Measurements from ENCODE around the gene WDR26.
"Not testable (repeated sequence)": the region's sequence is repeated elsewhere in the genome, so short reads cannot be mapped to it uniquely, and the experiment has no call there.

Gene WDR26

DNA sequence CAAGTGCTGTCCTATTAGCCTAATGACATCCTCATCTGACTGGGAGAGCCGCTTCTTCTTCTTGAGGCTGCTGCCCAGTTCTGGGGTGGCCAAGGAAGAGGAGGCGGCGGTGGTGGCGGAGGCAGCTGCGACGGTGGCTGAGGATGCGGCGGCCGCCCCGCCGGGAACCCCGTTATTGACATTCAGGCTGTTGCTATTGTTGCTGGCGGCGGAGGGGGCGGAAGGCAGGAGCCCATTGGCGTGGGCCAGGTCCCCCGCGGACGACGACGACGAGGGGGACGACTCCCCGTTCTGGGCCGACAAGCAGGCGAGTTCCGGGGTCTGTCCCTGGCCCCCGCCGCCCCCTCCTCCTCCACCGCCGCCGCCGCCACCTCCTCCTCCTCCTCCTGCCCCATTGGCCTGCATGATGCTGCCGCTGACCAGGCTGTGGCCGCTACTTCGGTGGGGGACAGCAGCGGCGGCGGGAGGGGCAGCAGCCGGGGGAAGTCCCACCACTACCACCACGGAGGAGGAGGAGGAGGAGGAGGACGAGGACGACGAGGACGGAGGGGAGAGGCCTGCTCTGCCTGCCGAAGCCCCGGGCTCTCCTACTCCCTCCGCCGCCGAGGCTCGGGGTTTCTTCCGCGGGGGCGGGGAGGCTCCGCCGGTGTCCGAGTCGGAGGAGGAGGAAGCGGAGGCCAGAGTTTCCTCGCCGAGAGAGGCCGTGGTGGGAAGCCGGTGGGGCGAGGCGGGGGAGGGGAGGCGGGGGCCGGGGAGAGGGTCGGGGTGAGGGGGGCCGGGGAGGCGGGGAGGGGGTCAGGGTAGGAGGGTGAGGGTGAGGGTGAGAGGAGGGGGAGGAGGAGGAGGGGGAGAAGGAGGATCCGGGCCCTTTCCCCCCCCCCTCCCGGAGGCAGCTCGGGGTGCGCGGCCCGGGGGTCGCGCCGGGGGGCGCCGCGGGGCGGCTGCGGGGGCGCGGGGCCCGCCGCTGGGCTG, 610 bp downstream of the WDR26 start:
- peak; percentile 35 for DNase-seq (ENCODE audit: low spot score)

DNA sequence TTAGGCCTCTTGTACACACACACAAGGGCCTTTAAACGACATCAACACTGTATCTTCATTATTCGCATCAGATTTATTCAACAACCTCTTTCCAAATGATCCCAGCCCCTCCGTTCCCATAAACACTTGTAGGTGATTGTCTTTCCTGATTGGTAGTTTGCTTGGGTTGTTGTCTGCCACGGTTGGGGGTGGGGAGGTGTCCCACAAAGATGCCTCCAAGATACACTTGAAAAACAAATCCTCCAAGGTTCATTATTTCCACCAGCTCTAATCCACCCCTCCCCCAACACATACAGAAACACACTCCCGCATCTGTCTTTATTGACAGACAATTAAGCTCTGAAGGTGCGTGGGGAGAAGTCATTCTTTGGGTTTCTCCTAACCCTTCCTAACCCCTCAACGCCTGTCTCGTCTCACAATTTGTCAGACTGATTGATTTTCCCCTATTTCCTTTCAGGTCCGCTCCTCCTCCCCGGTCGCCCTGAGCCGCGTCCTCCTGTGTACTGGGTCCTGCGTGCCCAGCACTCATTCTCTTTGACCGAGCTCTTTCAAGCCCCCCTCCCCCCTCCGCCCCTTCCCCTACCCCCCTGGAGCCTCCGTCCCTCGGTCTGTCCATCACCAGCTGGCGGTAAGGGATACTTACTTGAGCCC, 1.4 kb downstream of the WDR26 start:
- peak; percentile 61 for DNase-seq (ENCODE audit: low spot score)

DNA sequence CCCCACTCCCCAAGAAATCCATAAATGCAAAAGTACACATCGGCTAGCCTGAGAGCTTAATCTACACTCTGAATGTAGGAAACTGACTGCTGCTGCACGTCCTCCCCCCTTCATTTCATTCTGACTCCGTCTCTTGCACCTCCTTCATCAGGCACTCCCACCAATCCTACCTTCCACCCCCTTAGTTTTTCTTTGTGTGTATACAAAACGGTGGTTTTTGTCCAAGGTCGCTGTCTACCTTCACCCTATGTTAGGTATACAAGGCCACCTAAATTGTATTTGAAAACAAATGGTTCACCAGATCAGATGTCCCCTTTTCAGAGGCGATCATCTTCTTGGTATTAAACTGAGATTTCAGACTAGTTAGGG, 1.9 kb downstream of the WDR26 start:
- DNase-seq (ENCODE audit: low spot score), result peak; percentile 58

DNA sequence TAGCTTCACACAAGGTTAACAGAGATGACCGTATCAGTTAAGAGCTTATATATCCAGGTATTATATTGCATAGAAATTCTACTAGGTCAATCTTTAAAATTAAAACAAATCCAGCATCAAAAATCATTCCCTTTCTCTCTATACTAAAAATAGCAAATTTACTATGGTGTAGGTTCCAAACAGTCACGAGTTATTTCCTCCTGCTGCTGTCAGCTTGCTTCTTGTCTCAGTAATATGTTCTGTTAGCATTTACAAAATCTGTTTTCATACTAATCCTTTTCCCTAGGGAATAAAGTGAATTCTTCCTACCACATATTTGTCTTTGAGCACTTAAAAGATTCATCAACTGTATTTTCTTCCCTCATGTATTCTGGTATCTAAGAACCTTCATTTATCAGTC, 2.5 kb downstream of the WDR26 start:
- peak; percentile 67 for DNase-seq (ENCODE audit: low spot score)

DNA sequence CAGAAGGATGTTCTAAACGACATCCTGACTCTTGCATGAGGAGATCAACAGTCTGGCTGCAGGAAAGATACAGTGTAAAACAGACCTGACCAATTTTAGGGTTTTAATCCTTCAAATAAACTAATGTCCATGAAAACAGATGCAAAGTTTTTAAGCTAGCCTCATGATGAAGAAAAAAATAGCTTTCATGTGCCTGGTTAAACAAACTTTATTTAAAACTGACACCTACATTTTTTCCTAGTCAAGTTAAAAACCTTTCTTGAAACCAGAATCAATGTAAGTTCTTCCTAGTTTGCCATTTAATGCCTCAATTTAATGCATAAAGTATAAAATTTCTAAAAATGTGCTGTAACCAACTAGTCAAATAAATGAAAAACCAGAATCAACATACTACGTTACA, 2.9 kb downstream of the WDR26 start:
- peak; percentile 39 for DNase-seq (ENCODE audit: low spot score)

DNA sequence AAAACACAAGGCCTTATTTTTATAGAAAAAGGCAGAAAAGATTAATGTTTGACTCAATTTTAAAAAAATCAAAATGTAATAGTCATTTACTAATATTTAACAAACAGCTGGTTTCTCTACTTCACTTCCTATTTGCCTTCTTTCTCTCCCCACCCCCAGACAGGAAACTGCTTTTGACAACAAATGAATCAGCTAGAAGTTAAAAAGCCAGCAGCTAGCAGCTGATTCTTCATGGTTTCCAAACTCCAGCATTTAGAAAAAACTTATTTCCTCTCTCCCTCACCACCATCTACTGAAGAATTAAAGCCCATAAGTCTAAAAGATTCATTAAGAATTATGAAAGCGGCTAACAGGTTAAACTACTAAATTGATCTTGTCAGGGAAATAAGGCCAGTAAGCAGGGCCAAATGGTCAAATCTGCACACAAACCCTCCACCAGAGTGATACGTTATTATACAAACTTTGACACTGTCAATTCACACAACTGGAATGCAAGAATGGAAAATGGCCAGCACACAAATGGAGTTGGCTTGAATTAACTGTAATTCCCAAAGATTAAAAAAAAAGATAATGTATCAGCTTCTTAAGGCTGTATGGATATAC, 4.0 kb downstream of the WDR26 start:
- DNase-seq (ENCODE audit: low spot score), result peak; percentile 73

DNA sequence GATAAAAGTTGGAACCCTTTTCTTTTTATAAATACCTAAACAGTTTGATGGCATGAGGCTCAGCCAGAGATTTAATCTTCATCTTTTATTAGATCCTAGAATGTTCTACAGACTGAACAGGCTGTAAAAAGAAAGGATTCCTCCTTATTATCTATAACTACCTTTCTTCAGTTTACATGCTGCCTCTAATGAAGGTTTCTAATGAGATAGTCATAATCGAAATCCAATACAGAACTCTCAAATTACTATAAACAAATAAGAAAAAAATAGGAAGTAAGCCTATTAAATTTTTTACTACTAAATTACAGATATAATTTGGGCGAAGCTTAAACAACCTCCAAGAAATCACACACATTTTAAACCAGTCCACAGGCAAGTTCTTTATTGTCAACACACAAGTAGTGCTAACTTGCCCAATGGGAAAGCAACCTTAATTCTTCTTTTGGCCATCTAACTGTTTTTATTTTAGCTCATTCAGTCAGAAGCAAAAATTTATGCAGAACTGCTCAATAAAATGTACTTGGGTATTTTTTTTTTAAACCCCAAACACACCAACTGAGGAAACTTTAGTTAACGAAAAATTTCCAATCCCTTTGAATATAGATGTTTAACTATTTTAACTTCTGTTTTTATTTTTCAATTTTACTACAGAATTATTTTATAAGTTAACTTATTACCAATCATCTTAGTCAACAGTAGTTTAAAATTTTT, 4.8 kb downstream of the WDR26 start:
- no peak for DNase-seq (ENCODE audit: low spot score)

DNA sequence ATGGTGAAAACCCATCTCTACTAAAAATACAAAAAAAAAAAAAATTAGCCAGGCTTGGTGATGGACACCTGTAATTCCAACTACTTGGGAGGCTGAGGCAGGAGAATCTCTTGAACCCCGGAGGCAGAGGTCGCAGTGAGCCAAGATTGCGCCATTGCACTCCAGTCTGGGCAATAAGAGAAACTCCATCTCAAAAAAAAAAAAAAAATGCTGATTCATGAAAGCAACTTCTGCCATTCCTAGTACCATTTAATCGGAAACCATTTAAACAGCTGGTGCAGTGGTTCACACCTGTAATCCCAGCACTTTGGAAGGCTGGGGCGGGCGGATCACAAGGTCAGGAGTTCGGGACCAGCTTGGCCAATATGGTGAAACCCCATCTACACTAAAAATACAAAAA, 5.9 kb downstream of the WDR26 start:
- DNase-seq (ENCODE audit: low spot score), result not testable (repeated sequence)

DNA sequence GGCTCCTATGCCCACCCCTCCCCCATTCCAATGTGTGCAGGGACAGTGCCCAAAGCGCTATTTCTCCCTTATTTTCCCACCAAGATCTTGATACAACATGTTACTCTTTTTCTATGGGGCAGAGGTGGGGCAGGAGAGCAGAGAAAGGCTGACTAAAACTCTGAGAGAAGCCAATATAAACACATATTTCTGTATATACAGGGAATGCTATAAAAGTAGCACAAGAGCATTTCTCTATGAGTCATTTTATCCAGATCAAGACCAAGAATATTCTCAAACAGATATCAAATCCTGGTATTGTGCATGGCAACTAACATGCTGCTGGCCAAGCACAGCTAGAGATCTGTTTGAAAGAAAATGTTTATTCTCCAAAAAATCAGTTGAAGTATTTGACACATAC, 7.3 kb downstream of the WDR26 start:
- no peak for DNase-seq (ENCODE audit: low spot score)

DNA sequence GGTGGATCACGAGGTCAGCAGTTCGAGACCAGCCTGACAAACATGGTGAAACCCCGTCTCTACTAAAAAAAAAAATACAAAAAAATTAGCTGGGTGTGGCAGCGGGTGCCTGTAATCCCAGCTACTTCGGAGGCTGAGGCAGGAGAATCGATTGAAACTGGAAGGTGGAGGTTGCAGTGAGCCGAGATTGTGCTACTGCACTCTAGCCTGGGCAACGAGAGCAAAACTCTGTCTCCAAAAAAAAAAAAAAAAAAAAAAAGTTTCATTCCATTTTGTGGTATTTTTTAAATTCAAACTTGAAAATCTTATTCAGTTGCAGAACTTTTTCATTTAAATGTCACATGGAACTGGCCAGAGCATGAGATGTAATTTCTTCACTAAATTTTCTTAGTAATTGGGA, 7.7 kb downstream of the WDR26 start:
- not testable (repeated sequence) for DNase-seq (ENCODE audit: low spot score)

DNA sequence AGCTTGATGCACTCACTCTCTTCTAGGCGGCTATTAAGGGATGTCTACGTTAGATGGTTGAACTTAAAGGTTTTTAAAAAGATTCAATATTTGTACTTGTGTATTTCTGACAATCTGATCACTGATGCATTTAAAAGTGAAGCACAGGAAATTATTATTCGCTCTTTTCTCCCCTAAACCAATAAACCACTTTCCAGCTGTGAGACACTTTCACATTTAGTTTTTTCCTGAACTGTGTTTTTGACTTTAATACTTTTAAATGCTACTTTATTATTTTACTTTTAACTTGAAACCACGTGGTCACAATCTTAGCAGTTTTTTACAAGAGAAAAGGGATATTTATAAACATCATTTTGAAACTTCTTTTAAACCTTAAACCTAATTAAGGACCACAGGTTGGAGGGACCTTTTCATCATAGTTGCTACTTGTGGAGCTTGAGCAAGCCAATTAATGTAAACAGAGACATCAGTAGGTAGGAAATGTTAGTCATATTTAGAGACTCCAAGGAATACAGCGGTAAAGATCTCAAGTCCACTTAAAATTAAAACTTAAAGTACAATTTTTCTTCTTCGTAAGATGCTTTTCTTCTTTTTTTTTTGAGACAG, 9.2 kb downstream of the WDR26 start:
- DNase-seq (ENCODE audit: low spot score), result no peak

DNA sequence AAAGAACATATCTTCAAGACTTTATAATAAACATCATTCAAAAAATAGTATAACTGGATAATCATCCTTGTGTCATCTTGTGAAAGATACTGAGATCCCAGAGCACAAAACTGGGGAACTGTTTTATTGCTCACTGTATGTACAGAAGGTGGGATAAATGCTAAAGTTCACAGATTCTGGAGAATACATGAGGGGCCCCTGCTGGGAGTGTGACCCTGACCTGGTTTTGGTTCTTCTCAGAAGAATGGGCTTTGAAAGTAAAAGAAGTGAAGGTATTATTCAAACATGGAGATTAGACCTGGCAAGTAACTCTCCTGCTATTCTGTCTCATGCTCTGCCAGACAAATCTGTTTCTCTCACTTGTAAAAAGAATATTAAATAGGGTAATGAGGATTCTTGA, 14.5 kb downstream of the WDR26 start:
- DNase-seq (ENCODE audit: low spot score), result no peak

DNA sequence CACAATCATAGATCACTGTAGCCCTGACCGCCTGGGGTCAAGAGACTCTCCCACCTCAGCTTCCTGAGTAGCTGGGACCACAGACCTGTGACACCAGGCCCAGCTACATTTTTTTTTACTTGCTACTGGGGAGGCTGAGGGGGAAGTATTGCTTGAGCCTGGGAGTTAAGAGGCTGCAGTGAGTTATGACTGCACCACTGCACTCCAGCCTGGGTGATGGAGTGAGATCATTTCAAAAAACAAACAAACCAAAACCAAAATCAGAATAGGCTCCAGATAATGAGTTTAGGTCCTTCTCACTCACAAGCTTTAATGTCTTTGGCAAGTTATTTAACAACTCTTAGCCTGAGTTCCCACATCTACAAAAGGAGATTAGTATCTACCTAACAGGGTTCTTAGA, 22.8 kb downstream of the WDR26 start:
- no peak for DNase-seq (ENCODE audit: low spot score)

DNA sequence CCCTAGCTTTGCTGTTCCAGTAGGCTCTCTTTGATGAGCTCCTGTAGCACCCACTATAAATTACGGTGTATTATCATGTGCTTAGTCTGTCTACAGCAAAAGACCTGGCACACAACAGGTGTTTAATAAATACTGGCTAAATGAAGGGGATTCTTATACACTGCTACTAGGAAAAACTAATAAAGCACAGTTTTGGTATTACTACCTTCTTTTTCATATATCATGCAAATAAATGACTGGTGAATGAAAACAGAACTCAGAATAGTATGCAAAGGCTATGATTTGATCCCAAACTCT, 26.4 kb downstream of the WDR26 start:
- DNase-seq (ENCODE audit: low spot score), result no peak

DNA sequence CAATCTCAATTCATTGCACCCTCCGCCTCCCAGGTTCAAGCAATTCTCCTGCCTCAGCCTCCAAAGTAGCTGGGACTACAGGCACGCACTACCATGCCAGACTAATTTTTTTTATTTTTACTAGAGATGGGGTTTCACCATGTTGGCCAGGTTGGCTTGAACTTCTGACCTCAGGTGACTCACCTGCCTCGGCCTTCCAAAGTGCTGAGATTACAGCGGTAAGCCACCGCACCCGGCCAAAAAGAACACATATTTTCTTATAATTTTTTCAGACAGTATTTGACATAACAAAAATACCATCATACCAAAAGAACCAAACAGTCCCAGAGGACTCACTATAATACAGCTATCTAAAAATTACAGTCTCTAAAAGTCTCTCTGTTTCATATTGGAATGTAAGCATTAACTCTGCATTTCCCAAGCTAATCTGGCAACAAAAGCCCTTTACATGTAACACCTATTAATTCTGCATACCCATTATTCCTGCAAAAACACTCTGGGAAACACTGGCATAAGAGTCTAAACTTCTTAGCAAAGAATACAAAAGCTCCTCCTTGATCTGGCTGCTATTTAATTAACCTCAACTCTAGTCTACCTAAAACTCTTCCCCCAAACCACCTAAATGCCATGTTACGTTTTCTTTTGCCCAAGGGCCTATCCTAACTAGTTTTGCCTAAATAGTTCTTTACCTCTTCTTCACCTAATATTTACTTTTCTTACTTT, 26.9 kb downstream of the WDR26 start:
- no peak for DNase-seq (ENCODE audit: low spot score)

DNA sequence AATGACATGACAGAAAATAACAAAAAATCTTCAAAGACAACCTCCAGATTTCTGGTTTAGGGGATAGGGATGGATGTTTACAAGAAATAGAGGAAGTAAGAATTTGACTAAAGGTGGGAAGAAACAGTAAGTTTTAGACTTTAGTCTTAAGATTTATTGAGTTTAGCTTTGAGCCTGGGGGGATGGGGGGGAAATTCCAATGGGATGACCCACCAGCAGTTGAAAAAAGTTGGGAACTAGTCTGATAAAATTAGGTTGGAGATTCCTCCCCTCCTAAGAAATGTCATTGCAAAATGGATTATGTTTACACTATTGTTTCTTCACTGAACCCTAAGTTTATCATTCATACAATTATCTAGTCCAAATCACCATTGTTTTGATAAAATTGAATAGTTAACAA, 28.4 kb downstream of the WDR26 start:
- DNase-seq (ENCODE audit: low spot score), result no peak

DNA sequence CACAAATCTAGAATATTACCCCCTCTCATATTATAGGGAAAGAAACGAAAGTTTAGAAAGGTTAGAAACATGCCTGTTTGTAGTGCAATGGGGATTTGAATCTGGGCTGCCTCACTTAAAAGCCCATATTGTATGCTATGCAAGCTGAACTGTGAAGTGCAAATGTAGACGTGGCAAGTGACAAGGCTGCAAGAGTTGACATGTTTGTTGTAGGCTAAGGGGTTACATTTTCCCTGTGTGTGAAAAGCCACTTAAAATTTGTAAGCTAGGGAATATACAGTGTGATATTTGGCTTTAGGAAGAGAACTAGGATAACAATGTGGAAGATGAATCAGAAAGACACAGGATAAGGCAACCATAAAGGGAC, 29.0 kb downstream of the WDR26 start:
- DNase-seq (ENCODE audit: low spot score), result no peak

DNA sequence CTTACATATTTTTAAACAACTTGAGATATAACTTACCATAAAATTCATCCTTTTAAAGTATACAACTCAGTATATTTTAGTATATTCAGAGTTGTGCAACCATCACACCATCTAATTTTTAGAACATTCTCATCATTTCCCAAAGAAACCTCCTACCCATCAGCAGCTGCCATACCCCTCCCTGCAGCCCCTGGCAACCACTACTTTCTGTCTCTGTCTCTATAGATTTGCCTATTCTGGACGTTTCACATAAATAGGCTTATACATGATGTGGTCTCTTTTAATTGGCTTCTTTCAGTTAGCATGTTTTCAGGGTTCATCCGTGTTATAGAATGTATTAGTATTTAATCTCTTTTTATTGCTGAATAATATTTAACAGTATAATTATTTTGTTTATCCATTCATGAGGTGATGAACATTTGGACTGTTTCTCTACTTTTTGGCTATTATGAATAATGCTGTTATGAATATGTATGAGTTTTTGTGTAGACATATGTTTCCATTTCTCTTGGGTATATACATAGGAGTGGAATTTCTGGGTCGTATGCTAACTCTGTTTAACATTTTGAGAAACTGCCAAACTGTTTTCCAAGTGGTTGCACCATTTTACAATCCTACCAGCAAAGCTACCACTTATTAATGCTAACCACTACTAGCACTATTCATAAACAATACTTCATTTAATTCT, 29.5 kb downstream of the WDR26 start:
- DNase-seq (ENCODE audit: low spot score), result no peak

DNA sequence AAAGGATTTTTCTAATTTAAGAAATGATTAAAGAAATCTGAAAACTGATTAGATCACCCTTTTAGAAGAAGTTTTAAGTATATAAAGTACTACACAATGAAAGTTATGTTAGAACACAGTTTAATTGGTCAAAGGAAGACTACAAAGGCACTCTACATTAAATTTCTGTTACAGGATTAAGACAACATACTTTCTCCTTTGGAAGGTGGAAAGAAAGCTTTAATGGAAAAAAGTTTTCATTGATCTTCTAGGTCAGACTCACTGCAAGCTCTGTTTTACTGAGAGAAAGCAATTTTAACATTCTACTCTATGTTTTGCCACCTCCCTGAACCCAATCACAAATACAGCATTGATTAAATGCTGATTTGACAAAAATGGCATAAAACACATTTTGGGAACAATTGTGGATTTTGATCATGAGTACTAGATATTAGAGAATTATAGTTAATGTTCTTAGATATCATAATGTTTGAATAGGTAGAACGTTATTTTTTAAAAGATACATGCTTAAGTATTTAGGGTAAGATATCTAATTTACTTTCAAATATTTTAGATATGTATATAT, 32.0 kb downstream of the WDR26 start:
- no peak for DNase-seq (ENCODE audit: low spot score)

DNA sequence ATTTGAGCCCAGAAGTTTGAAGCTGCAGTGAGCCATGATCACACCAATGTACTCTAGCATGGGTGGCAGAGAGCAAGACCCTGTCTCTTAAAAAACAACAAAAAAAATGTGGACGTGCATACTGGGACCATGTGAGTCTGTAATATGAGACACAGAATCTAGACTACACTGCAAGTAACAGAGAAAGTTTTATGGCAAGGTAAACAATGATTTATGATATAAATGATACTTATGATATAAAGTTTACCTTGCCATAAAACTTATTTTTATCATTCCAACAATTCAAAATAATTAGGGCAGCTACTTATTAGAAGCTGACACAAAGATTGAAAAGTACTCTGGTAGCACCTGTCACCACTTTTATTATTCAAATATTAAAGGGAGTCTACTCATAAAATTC, 34.7 kb downstream of the WDR26 start:
- DNase-seq (ENCODE audit: low spot score), result no peak

DNA sequence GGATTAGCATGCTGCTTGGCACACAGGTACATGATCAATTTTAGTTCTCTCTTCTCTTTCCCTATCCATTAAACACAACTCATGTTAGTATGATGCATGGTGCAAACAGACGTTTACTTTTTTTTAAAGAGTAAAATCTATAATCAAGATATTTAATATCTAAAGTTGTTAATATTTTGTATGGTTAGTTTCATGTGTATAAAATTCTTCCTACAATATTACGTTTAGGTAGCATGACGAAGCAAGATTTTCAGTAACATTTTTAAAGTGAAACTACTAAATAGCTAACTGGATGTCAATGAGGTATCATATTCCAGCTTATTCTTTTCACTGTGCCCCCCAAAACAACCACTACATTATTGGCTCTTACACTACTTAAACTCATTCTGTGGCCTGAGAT, 41.3 kb downstream of the WDR26 start:
- no peak for DNase-seq (ENCODE audit: low spot score)

Measured in pons (tissue), 1 donor.